HG02623 (cell line): Measurements from ENCODE around the gene CACNA2D1.
"Not testable (repeated sequence)": the region's sequence is repeated elsewhere in the genome, so short reads cannot be mapped to it uniquely, and the experiment has no call there.

Experiments used
- ATAC-seq: cut with Tn5 transposase; IDR thresholded peaks from one replicate; pipeline ENCODE4 v1.9.1; 2021; ENCODE audit warnings: moderate library complexity; ENCODE audit not compliant: unreplicated experiment

Gene CACNA2D1

GRCh38 chr7:82173400-82174021 lies 270.1 kb downstream of the CACNA2D1 start:
- ATAC-seq = no peak

GRCh38 chr7:82172881-82173280 lies 270.7 kb downstream of the CACNA2D1 start:
- ATAC-seq = no peak

GRCh38 chr7:82172017-82172416 lies 271.6 kb downstream of the CACNA2D1 start:
- no peak for ATAC-seq

- ATAC-seq = no peak
These were observed 275.8 kb downstream of the CACNA2D1 start for GRCh38 chr7:82167558-82168314.

GRCh38 chr7:82166260-82167015 lies 277.1 kb downstream of the CACNA2D1 start:
- ATAC-seq = no peak

GRCh38 chr7:82164813-82165212 lies 278.8 kb downstream of the CACNA2D1 start:
- no peak for ATAC-seq

- ATAC-seq = no peak
These were observed 279.2 kb downstream of the CACNA2D1 start for GRCh38 chr7:82164410-82164809.

- no peak for ATAC-seq
These were observed 280.0 kb downstream of the CACNA2D1 start for GRCh38 chr7:82163586-82163985.

GRCh38 chr7:82162289-82162688 lies 281.3 kb downstream of the CACNA2D1 start:
- ATAC-seq = no peak

- no peak for ATAC-seq
These were observed 285.2 kb downstream of the CACNA2D1 start for GRCh38 chr7:82158327-82158726.

- no peak for ATAC-seq
These were observed 286.7 kb downstream of the CACNA2D1 start for GRCh38 chr7:82156893-82157292.

GRCh38 chr7:82156168-82156567 lies 287.4 kb downstream of the CACNA2D1 start:
- ATAC-seq = no peak

- no peak for ATAC-seq
These were observed 288.8 kb downstream of the CACNA2D1 start for GRCh38 chr7:82154728-82155127.

GRCh38 chr7:82153776-82154175 lies 289.8 kb downstream of the CACNA2D1 start:
- no peak for ATAC-seq

- no peak for ATAC-seq
These were observed 290.7 kb downstream of the CACNA2D1 start for GRCh38 chr7:82152858-82153257.

GRCh38 chr7:82146491-82146890 lies 297.1 kb downstream of the CACNA2D1 start:
- ATAC-seq = no peak

GRCh38 chr7:82142263-82142864 lies 301.2 kb downstream of the CACNA2D1 start:
- no peak for ATAC-seq

GRCh38 chr7:82141427-82141826 lies 302.1 kb downstream of the CACNA2D1 start:
- ATAC-seq = no peak

- ATAC-seq = not testable (repeated sequence)
These were observed 303.0 kb downstream of the CACNA2D1 start for GRCh38 chr7:82140608-82141007.

GRCh38 chr7:82131215-82131614 lies 312.4 kb downstream of the CACNA2D1 start:
- ATAC-seq = no peak

- no peak for ATAC-seq
These were observed 314.5 kb downstream of the CACNA2D1 start for GRCh38 chr7:82129091-82129490.
